ENCODE results near the gene CCDC86.

DNA sequence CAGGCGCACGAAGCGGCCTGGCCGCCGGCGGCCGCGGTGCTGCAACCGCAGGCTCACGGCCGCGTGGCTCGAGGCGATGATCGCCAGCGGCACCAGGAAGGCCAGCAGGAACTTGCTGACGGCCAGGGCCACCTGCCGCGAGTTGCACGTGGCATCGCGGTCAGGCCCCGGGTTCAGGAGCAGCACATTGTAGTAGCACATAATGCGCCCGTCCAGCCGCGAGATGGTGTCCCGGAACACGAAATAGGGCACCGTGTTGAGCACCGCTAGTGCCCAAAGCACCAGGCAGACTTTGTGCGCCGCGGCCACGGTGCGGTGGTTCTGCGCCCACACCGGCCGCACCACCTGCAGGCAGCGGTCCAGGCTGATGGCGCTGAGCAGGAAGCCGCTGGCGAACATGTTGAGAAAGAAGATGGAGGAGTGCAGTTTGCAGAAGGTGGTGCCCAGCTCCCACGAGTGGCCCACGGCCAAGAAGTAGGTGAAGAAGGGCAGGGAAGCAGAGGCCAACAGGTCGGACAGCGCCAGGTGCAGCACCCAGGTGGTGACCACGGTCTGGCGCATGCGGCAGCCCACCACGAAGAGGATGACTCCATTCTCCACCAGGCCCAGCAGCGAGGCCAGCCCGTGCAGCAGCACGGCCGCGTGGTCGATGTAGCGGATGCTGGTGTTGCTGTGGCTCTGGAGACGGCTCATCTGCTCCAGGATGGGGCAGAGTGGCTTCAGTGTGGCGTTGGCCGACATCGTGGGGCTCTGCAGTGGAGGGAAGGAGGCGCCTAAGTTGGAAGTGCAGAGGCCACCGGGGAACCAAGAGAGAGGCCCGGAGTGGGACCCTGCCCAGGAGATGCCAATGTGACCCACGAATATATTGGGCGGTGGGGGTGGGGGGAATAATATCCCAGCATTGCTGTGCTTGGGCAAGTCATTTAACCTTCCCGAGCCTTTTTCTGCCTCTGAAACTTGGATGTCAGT, 11.4 kb downstream of the CCDC86 start:
- TF ChIP-seq, protein P1, sequence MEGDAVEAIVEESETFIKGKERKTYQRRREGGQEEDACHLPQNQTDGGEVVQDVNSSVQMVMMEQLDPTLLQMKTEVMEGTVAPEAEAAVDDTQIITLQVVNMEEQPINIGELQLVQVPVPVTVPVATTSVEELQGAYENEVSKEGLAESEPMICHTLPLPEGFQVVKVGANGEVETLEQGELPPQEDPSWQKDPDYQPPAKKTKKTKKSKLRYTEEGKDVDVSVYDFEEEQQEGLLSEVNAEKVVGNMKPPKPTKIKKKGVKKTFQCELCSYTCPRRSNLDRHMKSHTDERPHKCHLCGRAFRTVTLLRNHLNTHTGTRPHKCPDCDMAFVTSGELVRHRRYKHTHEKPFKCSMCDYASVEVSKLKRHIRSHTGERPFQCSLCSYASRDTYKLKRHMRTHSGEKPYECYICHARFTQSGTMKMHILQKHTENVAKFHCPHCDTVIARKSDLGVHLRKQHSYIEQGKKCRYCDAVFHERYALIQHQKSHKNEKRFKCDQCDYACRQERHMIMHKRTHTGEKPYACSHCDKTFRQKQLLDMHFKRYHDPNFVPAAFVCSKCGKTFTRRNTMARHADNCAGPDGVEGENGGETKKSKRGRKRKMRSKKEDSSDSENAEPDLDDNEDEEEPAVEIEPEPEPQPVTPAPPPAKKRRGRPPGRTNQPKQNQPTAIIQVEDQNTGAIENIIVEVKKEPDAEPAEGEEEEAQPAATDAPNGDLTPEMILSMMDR (IDR thresholded peaks at IDR 0.05), result no peak
- TF ChIP-seq EZH2phosphoT487 (IDR thresholded peaks at IDR 0.05; ENCODE audit: borderline replicate concordance, low read depth) (no peak), TAF1 (IDR thresholded peaks at IDR 0.05; ENCODE audit: borderline replicate concordance, low read depth, low read length) (no peak), NRF1 (IDR thresholded peaks at IDR 0.05; ENCODE audit: low read depth, low read length) (no peak)
- TF ChIP-seq, protein P2, sequence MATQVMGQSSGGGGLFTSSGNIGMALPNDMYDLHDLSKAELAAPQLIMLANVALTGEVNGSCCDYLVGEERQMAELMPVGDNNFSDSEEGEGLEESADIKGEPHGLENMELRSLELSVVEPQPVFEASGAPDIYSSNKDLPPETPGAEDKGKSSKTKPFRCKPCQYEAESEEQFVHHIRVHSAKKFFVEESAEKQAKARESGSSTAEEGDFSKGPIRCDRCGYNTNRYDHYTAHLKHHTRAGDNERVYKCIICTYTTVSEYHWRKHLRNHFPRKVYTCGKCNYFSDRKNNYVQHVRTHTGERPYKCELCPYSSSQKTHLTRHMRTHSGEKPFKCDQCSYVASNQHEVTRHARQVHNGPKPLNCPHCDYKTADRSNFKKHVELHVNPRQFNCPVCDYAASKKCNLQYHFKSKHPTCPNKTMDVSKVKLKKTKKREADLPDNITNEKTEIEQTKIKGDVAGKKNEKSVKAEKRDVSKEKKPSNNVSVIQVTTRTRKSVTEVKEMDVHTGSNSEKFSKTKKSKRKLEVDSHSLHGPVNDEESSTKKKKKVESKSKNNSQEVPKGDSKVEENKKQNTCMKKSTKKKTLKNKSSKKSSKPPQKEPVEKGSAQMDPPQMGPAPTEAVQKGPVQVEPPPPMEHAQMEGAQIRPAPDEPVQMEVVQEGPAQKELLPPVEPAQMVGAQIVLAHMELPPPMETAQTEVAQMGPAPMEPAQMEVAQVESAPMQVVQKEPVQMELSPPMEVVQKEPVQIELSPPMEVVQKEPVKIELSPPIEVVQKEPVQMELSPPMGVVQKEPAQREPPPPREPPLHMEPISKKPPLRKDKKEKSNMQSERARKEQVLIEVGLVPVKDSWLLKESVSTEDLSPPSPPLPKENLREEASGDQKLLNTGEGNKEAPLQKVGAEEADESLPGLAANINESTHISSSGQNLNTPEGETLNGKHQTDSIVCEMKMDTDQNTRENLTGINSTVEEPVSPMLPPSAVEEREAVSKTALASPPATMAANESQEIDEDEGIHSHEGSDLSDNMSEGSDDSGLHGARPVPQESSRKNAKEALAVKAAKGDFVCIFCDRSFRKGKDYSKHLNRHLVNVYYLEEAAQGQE (IDR thresholded peaks at IDR 0.05; ENCODE audit: low read depth, low read length), result no peak
- TF ChIP-seq, protein P3, sequence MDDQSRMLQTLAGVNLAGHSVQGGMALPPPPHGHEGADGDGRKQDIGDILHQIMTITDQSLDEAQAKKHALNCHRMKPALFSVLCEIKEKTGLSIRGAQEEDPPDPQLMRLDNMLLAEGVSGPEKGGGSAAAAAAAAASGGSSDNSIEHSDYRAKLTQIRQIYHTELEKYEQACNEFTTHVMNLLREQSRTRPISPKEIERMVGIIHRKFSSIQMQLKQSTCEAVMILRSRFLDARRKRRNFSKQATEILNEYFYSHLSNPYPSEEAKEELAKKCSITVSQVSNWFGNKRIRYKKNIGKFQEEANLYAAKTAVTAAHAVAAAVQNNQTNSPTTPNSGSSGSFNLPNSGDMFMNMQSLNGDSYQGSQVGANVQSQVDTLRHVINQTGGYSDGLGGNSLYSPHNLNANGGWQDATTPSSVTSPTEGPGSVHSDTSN (IDR thresholded peaks at IDR 0.05), result no peak

Measured in SK-N-SH (cell line).